BJ (cell line): ENCODE measurements around the gene AVL9. TPM values are rescaled to one million over a fixed set of nuclear protein-coding genes. Genes with fewer than 3 reads are reported as not detected.
"Not testable (repeated sequence)": the region's sequence is repeated elsewhere in the genome, so short reads cannot be mapped to it uniquely, and the experiment has no call there.

Experiments used
- CTCF ChIA-PET: fragments of 350-600 bp; formaldehyde crosslinking; extraction: SDS; loops from one replicate; lab custom pipeline; 2021; ENCODE audit warnings: antibody characterized with exemption, inconsistent platforms; lab: Yijun Ruan, JAX
- POLR2A ChIA-PET: fragments of 300-600 bp; sonication (Branson Sonifier 250); formaldehyde crosslinking; extraction: SDS; loops from one replicate; lab custom pipeline; 2021; ENCODE audit warnings: antibody characterized with exemption; lab: Charles Lee
- DNase-seq: peaks from one replicate; pipeline ENCODE4 v3.0.0-alpha.2; 2011; ENCODE audit warnings: low read depth
- H3K27me3 ChIP-seq: 2 replicates; pipeline ENCODE4 v1.6.0; 2011; ENCODE audit warnings: low read length; ENCODE audit not compliant: control insufficient read depth, insufficient read depth
- H3K36me3 ChIP-seq: 2 replicates; pipeline ENCODE4 v1.5.1; 2011; ENCODE audit warnings: low read length; ENCODE audit not compliant: control insufficient read depth, insufficient read depth
- H3K4me3 ChIP-seq: 2 replicates; pipeline ENCODE4 v1.5.1; 2011; ENCODE audit warnings: low read depth, mild to moderate bottlenecking, control low read depth, low read length
- polyA plus RNA-seq: library from polyadenylated mRNA; depleted of rRNA; stranded (reverse); fragments of >200 nt; gene quantifications from 2 replicates; pipeline ENCODE4 v1.2.3, GENCODE V29; 2011
- TF ChIP-seq, protein P1 (sequence below): IDR thresholded peaks from 2 replicates; pipeline ENCODE4 v1.5.1; 2011; ENCODE audit warnings: low read depth, mild to moderate bottlenecking, control low read depth, inconsistent platforms, low read length, moderate library complexity; ENCODE audit not compliant: insufficient read depth

The AVL9 gene
- polyA plus RNA-seq, 1 experiment = 12.0 TPM

DNA sequence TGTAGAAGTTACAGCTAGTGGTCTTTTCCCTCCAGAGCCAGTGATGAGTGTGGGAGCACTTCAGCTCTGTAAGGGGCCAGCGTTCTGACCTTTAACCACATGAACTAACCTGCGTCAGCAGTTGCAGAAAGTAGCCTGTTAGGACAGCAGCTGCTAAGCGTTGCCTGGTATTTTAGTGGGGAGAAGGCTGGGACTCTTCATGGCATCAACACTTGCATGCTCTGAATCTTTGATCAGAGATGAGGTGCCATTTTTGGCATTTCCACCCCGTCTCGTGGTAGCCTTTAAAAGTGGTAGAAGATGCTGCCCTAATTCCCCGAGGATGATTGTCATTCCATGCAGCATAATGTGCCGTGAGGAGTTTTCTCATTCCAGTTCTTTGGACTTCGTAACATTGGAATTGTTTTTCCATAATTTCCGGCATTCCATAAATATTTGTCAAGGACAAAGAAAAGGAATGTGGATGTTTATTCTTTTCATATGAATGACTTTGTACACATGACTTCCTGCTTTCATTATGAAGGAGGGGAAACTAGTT is 92.2 kb downstream of the AVL9 start:
- DNase-seq = peak; percentile 79
- CTCF ChIA-PET = no interaction called here
- Histone ChIP-seq H3K27me3 (no peaks in the 10 kb centered on the region), H3K4me3 (no peak overlapping the region), H3K36me3 (peaks cover 1% of the 10 kb centered on the region; the same call in 1 of the 2 replicates)
- POLR2A ChIA-PET = no interaction called here
- TF ChIP-seq, protein P1, sequence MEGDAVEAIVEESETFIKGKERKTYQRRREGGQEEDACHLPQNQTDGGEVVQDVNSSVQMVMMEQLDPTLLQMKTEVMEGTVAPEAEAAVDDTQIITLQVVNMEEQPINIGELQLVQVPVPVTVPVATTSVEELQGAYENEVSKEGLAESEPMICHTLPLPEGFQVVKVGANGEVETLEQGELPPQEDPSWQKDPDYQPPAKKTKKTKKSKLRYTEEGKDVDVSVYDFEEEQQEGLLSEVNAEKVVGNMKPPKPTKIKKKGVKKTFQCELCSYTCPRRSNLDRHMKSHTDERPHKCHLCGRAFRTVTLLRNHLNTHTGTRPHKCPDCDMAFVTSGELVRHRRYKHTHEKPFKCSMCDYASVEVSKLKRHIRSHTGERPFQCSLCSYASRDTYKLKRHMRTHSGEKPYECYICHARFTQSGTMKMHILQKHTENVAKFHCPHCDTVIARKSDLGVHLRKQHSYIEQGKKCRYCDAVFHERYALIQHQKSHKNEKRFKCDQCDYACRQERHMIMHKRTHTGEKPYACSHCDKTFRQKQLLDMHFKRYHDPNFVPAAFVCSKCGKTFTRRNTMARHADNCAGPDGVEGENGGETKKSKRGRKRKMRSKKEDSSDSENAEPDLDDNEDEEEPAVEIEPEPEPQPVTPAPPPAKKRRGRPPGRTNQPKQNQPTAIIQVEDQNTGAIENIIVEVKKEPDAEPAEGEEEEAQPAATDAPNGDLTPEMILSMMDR = no peak

DNA sequence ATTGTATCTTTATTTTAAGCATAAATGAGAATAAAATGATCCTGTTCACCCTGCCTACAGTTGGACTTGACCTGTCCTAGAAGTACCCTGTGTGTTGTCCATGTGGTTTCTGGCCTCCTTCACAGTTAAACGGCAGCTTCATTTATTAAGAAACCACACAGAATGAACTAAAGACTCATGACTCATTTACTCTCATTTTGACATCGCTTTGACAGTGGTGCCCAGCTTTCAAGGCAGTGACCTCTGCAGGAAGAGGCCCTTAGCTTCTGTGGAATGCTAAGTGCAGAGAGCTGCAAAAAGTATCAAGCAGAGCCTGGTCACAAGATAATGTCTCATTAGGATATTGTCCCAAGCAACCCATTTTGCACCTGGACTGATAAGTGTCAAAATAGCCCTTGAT is 93.4 kb downstream of the AVL9 start:
- TF ChIP-seq, protein P1 = peak; percentile 17; the same call in 1 of the 2 replicates
- DNase-seq = peak; percentile 46
- CTCF ChIA-PET = interaction anchor here (0.9 kb wide), 1 partner anchor 14 kb away, joined by 3 read pairs; no protein-coding TSS in a partner anchor
- Histone ChIP-seq H3K36me3 (no peaks in the 10 kb centered on the region), H3K4me3 (no peak overlapping the region), H3K27me3 (no peaks in the 10 kb centered on the region)
- POLR2A ChIA-PET = no interaction called here

DNA sequence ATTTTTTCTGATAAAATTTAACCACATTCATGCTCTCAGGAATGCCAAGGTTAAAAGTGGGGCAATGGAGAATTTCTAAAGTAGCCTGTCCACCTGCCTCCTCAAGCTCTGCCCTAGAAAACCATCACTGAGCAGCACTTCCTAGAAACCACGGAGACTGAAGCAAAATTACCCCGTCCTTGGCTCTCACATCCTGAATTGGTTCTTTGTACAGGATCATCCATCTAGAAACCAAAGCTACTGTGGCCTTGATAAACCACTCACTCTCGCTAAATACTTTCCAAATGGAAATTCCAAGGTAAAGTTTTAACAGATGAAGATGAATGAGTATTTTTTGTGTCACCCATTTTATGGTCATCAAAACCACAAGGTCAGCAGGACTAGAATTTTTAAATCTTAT is 96.6 kb downstream of the AVL9 start:
- TF ChIP-seq, protein P1 = no peak
- no peak overlapping the region for H3K4me3 ChIP-seq
- POLR2A ChIA-PET = interaction anchor here (0.6 kb wide), 1 partner anchor 96 kb away, joined by 3 read pairs; the partner anchor contains the start of gene AVL9
- no peaks in the 10 kb centered on the region for H3K36me3 ChIP-seq
- no peaks in the 10 kb centered on the region for H3K27me3 ChIP-seq
- DNase-seq = no peak
- CTCF ChIA-PET = no interaction called here

DNA sequence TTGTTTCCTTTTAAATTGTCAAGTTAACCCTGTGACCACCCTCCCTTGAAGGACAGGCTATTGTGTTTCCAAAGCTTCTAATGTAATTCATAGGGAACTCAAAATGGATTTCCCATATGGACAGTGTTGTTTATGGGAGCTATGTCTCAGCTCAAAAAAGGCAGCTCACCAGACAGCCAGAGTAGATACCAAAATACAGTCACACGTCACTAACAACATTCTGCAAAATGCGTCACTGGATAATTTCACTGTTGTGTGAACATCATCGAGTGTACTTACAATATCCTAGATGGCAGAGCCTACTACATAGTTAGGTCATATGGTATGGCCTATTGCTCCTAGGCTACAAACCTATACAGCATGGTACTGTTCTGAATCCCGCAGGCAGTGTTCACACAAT is 97.4 kb downstream of the AVL9 start:
- Histone ChIP-seq H3K4me3 (no peak overlapping the region), H3K36me3 (no peaks in the 10 kb centered on the region), H3K27me3 (no peaks in the 10 kb centered on the region)
- TF ChIP-seq, protein P1 = no peak
- ChIA-PET POLR2A (no interaction called here), CTCF (no interaction called here)
- no peak for DNase-seq

DNA sequence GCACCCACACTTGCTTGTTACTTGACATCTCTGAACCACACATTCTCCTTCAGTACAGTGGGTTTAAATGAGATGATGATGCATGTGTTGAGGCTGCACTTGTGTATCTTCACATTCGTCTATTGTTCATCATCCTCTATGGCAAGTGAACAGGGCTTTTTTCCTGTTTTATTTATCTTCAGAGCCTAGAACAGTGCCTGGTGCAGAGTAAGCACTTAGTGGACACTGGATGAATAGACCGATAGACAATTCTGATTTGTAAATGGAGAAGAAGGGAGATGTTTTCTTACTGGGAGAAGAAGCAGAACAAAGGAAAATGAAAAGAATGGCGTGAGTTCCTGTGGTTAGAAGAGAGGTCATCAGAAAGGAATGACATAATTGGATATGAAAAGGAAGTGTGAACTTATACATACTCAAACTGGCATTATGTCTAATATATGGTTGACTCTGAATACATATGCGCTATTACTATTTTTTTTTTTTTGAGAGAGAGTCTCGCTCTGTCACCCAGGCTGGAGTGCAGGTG is 99.7 kb downstream of the AVL9 start:
- H3K36me3 ChIP-seq = no peaks in the 10 kb centered on the region
- POLR2A ChIA-PET = no interaction called here
- no peaks in the 10 kb centered on the region for H3K27me3 ChIP-seq
- no peak overlapping the region for H3K4me3 ChIP-seq
- TF ChIP-seq, protein P1 = no peak
- DNase-seq = no peak
- CTCF ChIA-PET = no interaction called here

DNA sequence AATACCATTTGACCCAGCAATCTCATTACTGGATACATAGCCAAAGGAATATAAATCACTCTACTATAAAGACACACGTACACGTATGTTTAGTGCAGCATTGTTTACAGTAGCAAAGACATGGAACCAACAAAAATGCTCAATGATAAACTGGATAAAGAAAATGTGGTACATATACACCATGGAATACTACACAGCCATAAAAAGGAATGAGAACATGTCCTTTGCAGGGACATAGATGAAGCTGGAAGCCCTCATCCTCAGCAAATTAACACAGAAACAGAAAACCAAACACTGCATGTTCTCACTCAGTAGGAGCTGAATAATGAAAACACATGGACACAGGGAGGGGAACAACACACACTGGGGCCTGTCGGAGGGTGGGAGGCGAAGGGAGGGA is 105.9 kb downstream of the AVL9 start:
- H3K36me3 ChIP-seq, POLR2A ChIA-PET, H3K4me3 ChIP-seq, H3K27me3 ChIP-seq, CTCF ChIA-PET, DNase-seq: not testable (repeated sequence)
